Ovary (tissue), 9 donors: ENCODE data around the gene WBP2. TPM values are rescaled to one million over a fixed set of nuclear protein-coding genes. Genes with fewer than 3 reads are reported as not detected.

Experiments
- DNase-seq, 5 donors: peaks; one replicate each; pipeline ENCODE4 v3.0.0-alpha.2; 2019 to 2020
- H3K27ac ChIP-seq, 2 donors: fragments of 200-600 bp; one replicate each; pipeline versions ENCODE4 v1.5.1 to v1.8.0; 2019 to 2022
- H3K27me3 ChIP-seq: fragments of 200-600 bp; one replicate; pipeline ENCODE4 v1.8.0; 2022
- H3K36me3 ChIP-seq: fragments of 200-600 bp; sonication (generic); one replicate; pipeline ENCODE4 v1.5.1; 2019
- H3K4me1 ChIP-seq: one replicate; pipeline ENCODE4 v1.8.1; 2013; ENCODE audit warnings: mild to moderate bottlenecking, moderate library complexity; ENCODE audit not compliant: insufficient read depth
- H3K4me3 ChIP-seq: fragments of 200-600 bp; sonication (generic); one replicate; pipeline ENCODE4 v1.5.1; 2017
- H3K9me3 ChIP-seq, 2 donors: fragments of 200-600 bp in 1 of 2; sonication (generic) in 1 of 2; one replicate each; pipeline versions ENCODE4 v1.5.1 to v1.8.1; 2013 to 2019; ENCODE audit warnings: mild to moderate bottlenecking in 1 of 2, moderate library complexity in 1 of 2
- CTCF ChIP-seq, 3 donors: fragments of 450-650 bp in 2 of 3; fragments of 200-600 bp in 1 of 3; IDR thresholded peaks; one replicate each; pipeline versions ENCODE4 v1.5.1 to v1.8.0; 2016 to 2022; ENCODE audit warnings: antibody characterized with exemption in 3 of 3, mild to moderate bottlenecking in 1 of 3
- EP300 ChIP-seq: sonication (generic); formaldehyde crosslinking; IDR thresholded peaks from one replicate; pipeline ENCODE4 v1.6.1; 2017; ENCODE audit warnings: antibody characterized with exemption
- POLR2A ChIP-seq: fragments of 450-650 bp; IDR thresholded peaks from one replicate; pipeline ENCODE4 v1.6.1; 2017; ENCODE audit warnings: antibody characterized with exemption, mild to moderate bottlenecking, moderate library complexity
- WGBS, 3 donors: extraction: QIAGEN DNeasy Blood & Tissue Kit in 1 of 3; methylation state at CpG; one replicate each; pipeline versions ENCODE4 v1.1.5 to v1.1.7; 2013 to 2017; 5-methylcytosine and 5-hydroxymethylcytosine counted together
- intact Hi-C, 4 donors: fragments of 100-400 bp; cut with DNase I; formaldehyde crosslinking; loops; one replicate each; pipeline versions ENCODE4 v1.11.0 to v1.15.1; 2022 to 2023
- polyA plus RNA-seq, 2 donors: library from polyadenylated mRNA; stranded (reverse); fragments of 200-250 nt in 1 of 2; fragments of 350-450 nt in 1 of 2; fragmentation: Illumina TruSeq in 1 of 2; extraction: RNeasy Lipid Tissue Mini Kit (QIAGEN cat#74804) in 1 of 2; gene quantifications; one replicate each; pipeline ENCODE4 v1.2.3, GENCODE V29; 2013 to 2014
- total RNA-seq, 7 donors: library from RNA; depleted of rRNA in 2 of 7; stranded (reverse); fragments of >200 nt in 2 of 7; fragmentation: NEBNext Ultra II Directional in 3 of 7; extraction: Animal tissue kit (Norgen Biotek cat#: 25700) in 3 of 7; gene quantifications; one replicate each; pipeline versions ENCODE4 v1.1.0 to v1.2.4, GENCODE V29; 2016 to 2023
- donor health status: DM: no; HTN: no; CAD: no; lungs with moderate emphysema.
- donor health status: DM: no; HTN: no; CAD: no.
- donor health status: Bipolar disorder and iron deficiency.
- donor health status: DM: yes; HTN: yes; CAD: no.
- donor health status: DM: no; HTN: no; CAD: no.
- donor health status: DM: yes; HTN: yes; CAD: no.

The WBP2 gene
- total and polyA plus RNA-seq, 9 donors, result 48.5 to 184 (median 116) TPM

GRCh38 chr17:75836605-75837004 is 18.5 kb downstream of the WBP2 start:
- 85 to 91% (median 90%) methylated on average over 9 of the region's 9 CpGs for WGBS, 3 donors
- no peak for DNase-seq

GRCh38 chr17:75835654-75835987 is 19.5 kb downstream of the WBP2 start:
- TF ChIP-seq POLR2A (no peak), EP300 (no peak), CTCF (IDR thresholded peaks at IDR 0.05) (no peak)
- WGBS, 3 donors, result 69 to 90% (median 74%) methylated on average over 7 to 9 of the region's 9 CpGs
- Histone ChIP-seq H3K4me3 (no peak overlapping the region), H3K27ac (no peak overlapping the region), H3K27me3 (no peaks in the 10 kb centered on the region), H3K4me1 (no peaks in the 10 kb centered on the region), H3K36me3 (no peaks in the 10 kb centered on the region), H3K9me3 (no peaks in the 10 kb centered on the region)
- no peak for DNase-seq
- intact Hi-C loops, result no loop called here

More at GRCh38 chr17:75836605-75837004, 18.5 kb downstream of the WBP2 start:
- no peak overlapping the region for H3K4me3 ChIP-seq
- H3K4me1 ChIP-seq, result no peaks in the 10 kb centered on the region
- intact Hi-C loops, result no loop called here
- H3K36me3 ChIP-seq, result no peaks in the 10 kb centered on the region
- H3K27ac ChIP-seq, result no peak overlapping the region
- no peaks in the 10 kb centered on the region for H3K27me3 ChIP-seq
- TF ChIP-seq CTCF (IDR thresholded peaks at IDR 0.05) (no peak), EP300 (no peak), POLR2A (no peak)
- H3K9me3 ChIP-seq, result no peaks in the 10 kb centered on the region

DNA sequence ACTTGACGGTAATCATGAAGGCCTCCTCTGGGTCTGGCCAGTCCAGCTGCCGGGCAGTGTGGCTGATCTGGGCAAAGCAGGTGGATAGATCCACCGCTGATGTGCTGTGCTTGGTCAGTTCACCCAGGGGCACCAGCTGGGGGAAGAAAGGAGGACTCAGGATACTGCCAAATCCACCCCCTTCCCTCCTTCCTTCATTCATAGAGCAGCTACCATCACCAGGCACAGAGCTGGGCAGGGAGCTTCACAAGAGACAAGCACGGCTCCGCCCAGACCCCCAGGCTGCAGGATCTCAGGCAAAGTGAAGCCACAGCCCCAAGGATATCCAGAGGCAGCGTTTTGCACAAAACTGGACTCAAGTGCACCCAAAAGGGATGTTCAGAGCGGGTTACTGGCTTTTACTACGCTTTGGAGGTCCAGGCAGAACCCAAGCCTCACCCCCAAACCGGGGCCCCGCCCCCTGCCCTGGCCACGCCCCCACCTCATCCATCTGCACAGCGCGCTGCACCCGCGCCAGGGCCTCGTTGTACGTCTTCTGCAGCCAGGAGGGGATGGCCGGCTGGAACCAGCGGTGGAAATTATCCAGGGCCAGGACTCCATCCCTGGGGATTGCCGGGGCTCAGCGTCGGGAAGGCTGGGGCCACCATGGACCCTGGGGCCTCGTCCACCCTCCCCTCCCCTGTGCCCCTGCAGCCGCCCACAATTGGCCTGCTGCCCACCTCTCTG is 20.0 kb downstream of the WBP2 start:
- Histone ChIP-seq H3K27me3 (no peaks in the 10 kb centered on the region), H3K4me3 (no peak overlapping the region), H3K9me3 (no peaks in the 10 kb centered on the region), H3K27ac (no peak overlapping the region), H3K4me1 (no peaks in the 10 kb centered on the region), H3K36me3 (no peaks in the 10 kb centered on the region)
- WGBS, 3 donors, result 52 to 84% (median 56%) methylated on average over 8 to 24 of the region's 24 CpGs
- TF ChIP-seq CTCF (IDR thresholded peaks at IDR 0.05), result no peak
- no peak for TF ChIP-seq EP300
- intact Hi-C loops, result no loop called here
- no peak for DNase-seq

GRCh38 chr17:75834279-75834920 is 20.7 kb downstream of the WBP2 start:
- WGBS, 3 donors, result 92 to 94% (median 94%) methylated on average over 19 to 25 of the region's 25 CpGs
- TF ChIP-seq POLR2A, result no peak
- no peak for TF ChIP-seq EP300
- TF ChIP-seq CTCF (IDR thresholded peaks at IDR 0.05), result no peak
- Histone ChIP-seq H3K9me3 (no peaks in the 10 kb centered on the region), H3K4me3 (no peak overlapping the region), H3K27ac (no peak overlapping the region), H3K36me3 (no peaks in the 10 kb centered on the region), H3K4me1 (no peaks in the 10 kb centered on the region), H3K27me3 (no peaks in the 10 kb centered on the region)
- intact Hi-C loops, result no loop called here
- DNase-seq, result no peak
